ENCODE measurements around the gene THOC5. TPM values are rescaled to one million over a fixed set of nuclear protein-coding genes. Genes with fewer than 3 reads are reported as not detected.

The THOC5 gene
- total RNA-seq, 1 donor from 2014 or later, result 44.8 TPM

DNA sequence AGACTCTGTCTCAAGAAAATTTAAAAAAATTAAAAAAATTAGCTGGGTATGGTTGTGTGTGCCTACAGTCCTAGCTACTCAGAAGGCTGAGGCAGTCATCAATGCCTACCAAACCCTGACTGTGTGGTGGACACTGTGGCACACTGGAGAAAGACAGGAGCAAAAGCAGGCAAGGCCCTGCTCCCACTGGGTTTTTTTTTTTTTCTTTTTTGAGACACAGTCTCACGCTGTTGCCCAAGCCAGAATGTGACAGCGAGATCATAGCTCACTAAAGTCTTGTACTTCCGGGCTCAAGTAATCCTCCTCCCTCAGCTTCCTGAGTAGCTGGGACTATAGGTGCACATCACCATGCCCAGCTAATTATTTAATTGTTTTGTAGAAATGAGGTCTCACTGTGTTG, 68.9 kb downstream of the THOC5 start:
- Mint-ChIP-seq H3K9me3 (no peaks in the 10 kb centered on the region), H3K4me1 (peaks cover 10% of the 10 kb centered on the region), H3K4me3 (no peak overlapping the region), H3K27me3 (ENCODE audit: low read depth) (peaks cover 34% of the 10 kb centered on the region), H3K27ac (no peak overlapping the region), H3K36me3 (peaks cover 5% of the 10 kb centered on the region)
- no peak for DNase-seq (ENCODE audit: low spot score in 2 of 2, unreplicated experiment in 2 of 2)
- TF ChIP-seq, protein P1, sequence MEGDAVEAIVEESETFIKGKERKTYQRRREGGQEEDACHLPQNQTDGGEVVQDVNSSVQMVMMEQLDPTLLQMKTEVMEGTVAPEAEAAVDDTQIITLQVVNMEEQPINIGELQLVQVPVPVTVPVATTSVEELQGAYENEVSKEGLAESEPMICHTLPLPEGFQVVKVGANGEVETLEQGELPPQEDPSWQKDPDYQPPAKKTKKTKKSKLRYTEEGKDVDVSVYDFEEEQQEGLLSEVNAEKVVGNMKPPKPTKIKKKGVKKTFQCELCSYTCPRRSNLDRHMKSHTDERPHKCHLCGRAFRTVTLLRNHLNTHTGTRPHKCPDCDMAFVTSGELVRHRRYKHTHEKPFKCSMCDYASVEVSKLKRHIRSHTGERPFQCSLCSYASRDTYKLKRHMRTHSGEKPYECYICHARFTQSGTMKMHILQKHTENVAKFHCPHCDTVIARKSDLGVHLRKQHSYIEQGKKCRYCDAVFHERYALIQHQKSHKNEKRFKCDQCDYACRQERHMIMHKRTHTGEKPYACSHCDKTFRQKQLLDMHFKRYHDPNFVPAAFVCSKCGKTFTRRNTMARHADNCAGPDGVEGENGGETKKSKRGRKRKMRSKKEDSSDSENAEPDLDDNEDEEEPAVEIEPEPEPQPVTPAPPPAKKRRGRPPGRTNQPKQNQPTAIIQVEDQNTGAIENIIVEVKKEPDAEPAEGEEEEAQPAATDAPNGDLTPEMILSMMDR (IDR thresholded peaks at IDR 0.05; ENCODE audit: unreplicated experiment), result no peak

- TF ChIP-seq, protein P1 (IDR thresholded peaks at IDR 0.05; ENCODE audit: unreplicated experiment), result no peak
- Mint-ChIP-seq H3K36me3 (no peaks in the 10 kb centered on the region), H3K4me3 (no peak overlapping the region), H3K27ac (no peak overlapping the region), H3K9me3 (no peaks in the 10 kb centered on the region), H3K27me3 (ENCODE audit: low read depth) (peaks cover 45% of the 10 kb centered on the region), H3K4me1 (peaks cover 20% of the 10 kb centered on the region)
- DNase-seq (ENCODE audit: low spot score in 2 of 2, unreplicated experiment in 2 of 2), result no peak
These were observed 70.3 kb downstream of the THOC5 start for GRCh38 chr22:29483254-29483653.

GRCh38 chr22:29482726-29483125, 70.8 kb downstream of the THOC5 start:
- no peaks in the 10 kb centered on the region for H3K9me3 Mint-ChIP-seq
- H3K27me3 Mint-ChIP-seq (ENCODE audit: low read depth), result peaks cover 51% of the 10 kb centered on the region
- TF ChIP-seq, protein P1 (IDR thresholded peaks at IDR 0.05; ENCODE audit: unreplicated experiment), result no peak
- no peak for DNase-seq (ENCODE audit: low spot score in 2 of 2, unreplicated experiment in 2 of 2)
- H3K4me1 Mint-ChIP-seq, result peaks cover 24% of the 10 kb centered on the region
- no peak overlapping the region for H3K27ac Mint-ChIP-seq
- H3K4me3 Mint-ChIP-seq, result no peak overlapping the region
- H3K36me3 Mint-ChIP-seq, result no peaks in the 10 kb centered on the region

GRCh38 chr22:29482253-29482652, 71.3 kb downstream of the THOC5 start:
- H3K4me1 Mint-ChIP-seq, result peaks cover 24% of the 10 kb centered on the region
- H3K4me3 Mint-ChIP-seq, result peak overlapping the region; percentile 63
- H3K27ac Mint-ChIP-seq, result no peak overlapping the region
- H3K9me3 Mint-ChIP-seq, result no peaks in the 10 kb centered on the region
- H3K27me3 Mint-ChIP-seq (ENCODE audit: low read depth), result peaks cover 55% of the 10 kb centered on the region
- no peak for DNase-seq (ENCODE audit: low spot score in 2 of 2, unreplicated experiment in 2 of 2)
- TF ChIP-seq, protein P1 (IDR thresholded peaks at IDR 0.05; ENCODE audit: unreplicated experiment), result no peak
- no peaks in the 10 kb centered on the region for H3K36me3 Mint-ChIP-seq

GRCh38 chr22:29481265-29482000, 72.1 kb downstream of the THOC5 start:
- H3K4me3 Mint-ChIP-seq, result peak overlapping the region; percentile 63
- H3K27ac Mint-ChIP-seq, result no peak overlapping the region
- no peaks in the 10 kb centered on the region for H3K36me3 Mint-ChIP-seq
- no peak for DNase-seq (ENCODE audit: low spot score in 2 of 2, unreplicated experiment in 2 of 2)
- H3K4me1 Mint-ChIP-seq, result peaks cover 24% of the 10 kb centered on the region
- H3K27me3 Mint-ChIP-seq (ENCODE audit: low read depth), result peaks cover 64% of the 10 kb centered on the region
- no peaks in the 10 kb centered on the region for H3K9me3 Mint-ChIP-seq
- TF ChIP-seq, protein P1 (IDR thresholded peaks at IDR 0.05; ENCODE audit: unreplicated experiment), result no peak
